WI38 (cell line): Measurements from ENCODE around the gene MYH16.
"Not testable (repeated sequence)": the region's sequence is repeated elsewhere in the genome, so short reads cannot be mapped to it uniquely, and the experiment has no call there.

Experiments
- H3K4me3 ChIP-seq: 2 replicates; pipeline ENCODE4 v1.5.1; 2011; ENCODE audit warnings: low read depth, mild to moderate bottlenecking, control low read depth, low read length
- CTCF ChIP-seq: IDR thresholded peaks from 2 replicates; pipeline ENCODE4 v1.5.1; 2012; ENCODE audit warnings: low read depth, mild to moderate bottlenecking, control low read depth, low read length

The MYH16 gene

DNA sequence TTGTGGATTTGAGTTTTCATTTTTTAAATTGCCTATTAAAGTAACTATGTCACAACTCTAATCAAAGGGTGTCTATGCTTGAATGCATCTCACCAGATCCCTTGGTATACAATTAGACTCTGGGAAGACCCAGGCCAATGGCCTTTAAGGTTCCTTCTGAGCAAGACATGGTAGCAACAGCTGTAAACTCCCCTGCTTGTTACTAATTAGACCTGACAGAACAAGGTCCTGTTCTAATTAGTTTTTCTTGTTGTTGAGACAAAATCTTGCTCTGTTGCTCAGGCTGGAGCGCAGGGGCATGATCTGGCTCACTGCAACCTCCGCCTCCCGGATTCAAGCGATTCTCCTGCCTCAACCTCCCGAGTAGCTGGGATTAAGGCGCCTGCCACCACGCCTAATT, 2.9 kb downstream of the MYH16 start:
- no peak overlapping the region for H3K4me3 ChIP-seq
- no peak for TF ChIP-seq CTCF

- no peak for TF ChIP-seq CTCF
- no peak overlapping the region for H3K4me3 ChIP-seq
Observed at GRCh38 chr7:99278180-99278579, 5.5 kb downstream of the MYH16 start.

- not testable (repeated sequence) for H3K4me3 ChIP-seq
Observed at GRCh38 chr7:99284165-99284564, 11.5 kb downstream of the MYH16 start.

DNA sequence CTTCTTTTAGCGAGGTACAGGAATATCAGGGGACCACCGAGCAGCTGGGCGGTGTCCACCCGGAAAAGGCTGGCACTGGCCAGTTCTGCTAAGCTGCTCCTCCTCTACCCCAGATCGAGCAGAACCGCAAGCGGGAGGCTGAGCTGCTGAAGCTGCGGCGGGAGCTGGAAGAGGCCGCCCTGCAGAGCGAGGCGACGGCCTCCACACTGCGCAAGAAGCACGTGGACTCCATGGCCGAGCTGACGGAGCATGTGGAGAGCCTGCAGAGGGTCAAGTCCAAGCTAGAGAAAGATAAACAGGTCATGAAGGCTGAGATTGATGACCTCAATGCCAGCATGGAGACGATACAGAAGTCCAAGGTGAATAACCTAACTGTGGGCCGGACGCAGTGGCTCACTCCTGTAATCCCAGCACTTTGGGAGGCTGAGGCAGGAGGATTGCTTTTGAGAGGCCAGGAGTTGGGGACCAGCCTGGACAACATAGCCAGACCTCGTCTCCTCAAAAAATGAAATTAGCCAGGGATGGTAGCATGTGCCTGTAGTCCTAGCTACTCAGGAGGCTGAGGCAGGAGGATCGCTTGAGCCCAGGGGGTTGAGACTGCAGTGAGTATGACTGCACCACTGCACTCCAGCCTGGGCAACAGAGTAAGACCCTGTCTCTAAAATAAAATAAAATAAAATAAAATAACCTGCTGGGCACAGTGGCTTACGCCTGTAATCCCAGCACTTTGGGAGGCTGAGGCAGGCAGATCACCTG, 15.3 kb downstream of the MYH16 start:
- no peak overlapping the region for H3K4me3 ChIP-seq
- no peak for TF ChIP-seq CTCF

- TF ChIP-seq CTCF, result no peak
- no peak overlapping the region for H3K4me3 ChIP-seq
Observed at GRCh38 chr7:99289185-99289584, 16.5 kb downstream of the MYH16 start.

DNA sequence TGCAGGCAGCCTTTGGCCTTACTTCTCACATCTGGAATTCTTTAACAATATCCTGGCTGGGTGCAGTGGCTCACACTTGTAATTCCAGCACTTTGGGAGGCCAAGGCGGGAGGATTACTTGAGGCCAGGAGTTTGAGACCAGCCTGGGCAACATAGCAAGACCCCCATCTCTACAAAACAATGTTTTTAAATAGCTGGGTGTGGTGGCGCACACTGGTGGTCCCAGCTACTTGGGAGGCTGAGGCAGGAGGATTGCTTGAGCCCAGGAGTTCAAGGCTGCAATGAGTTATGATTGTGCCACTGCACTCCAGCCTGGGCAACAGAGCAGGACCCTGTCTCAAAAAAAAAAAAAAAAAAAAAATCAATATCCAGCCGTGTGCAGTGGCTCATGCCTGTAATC, 17.5 kb downstream of the MYH16 start:
- not testable (repeated sequence) for H3K4me3 ChIP-seq

DNA sequence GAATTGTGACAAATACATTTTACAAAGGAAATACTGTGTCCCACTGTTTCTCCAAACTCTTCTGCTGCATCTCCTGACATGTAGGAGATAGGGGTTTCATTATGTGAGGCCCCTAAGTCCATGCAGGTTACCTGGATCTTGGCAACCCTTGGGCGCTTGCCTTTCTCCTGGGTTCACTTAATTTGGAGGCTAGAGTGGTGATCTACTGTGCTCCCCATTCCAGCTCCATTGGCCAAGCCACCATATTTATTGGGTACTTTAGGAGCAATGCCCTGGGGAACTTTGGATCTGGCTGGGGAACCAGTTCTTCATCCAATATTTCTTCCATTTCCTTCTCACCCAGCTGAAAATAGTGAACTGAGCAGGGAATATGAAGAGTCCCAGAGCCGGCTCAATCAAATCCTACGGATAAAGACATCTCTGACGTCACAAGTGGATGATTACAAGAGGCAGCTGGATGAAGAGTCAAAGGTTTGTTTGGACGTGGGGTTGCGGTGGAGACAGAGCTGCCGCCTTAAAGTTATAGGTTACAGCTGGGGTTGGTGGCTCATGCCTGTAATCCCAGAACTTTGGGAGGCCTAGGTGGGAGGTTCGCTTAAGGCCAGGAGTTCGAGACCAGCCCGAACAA, 18.5 kb downstream of the MYH16 start:
- no peak overlapping the region for H3K4me3 ChIP-seq
- TF ChIP-seq CTCF, result no peak

DNA sequence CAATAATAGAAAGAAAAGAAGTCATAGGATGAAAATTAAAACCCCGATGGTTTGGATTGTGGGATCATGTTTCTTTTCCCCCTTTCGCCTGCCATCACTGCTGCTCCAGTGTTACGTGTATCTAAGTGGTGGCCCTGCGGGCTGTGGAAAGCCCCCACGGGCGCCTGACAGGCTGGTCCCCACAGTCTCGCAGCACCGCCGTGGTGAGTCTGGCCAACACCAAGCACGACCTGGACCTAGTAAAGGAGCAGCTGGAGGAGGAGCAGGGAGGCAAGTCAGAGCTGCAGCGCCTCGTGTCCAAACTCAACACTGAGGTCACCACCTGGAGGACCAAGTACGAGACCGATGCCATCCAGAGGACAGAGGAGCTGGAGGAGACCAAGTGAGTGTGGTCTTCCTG, 19.5 kb downstream of the MYH16 start:
- no peak for TF ChIP-seq CTCF
- no peak overlapping the region for H3K4me3 ChIP-seq
